K562 (cell line): ENCODE measurements around the gene UNC119. TPM values are rescaled to one million over a fixed set of nuclear protein-coding genes. Genes with fewer than 3 reads are reported as not detected.
A peak's percentile ranks its signal among the peaks of the same experiment; 100 is the strongest.

ENCODE experiments used
- AFF1 ChIP-seq, 2 experiments: fragments of 450-650 bp; IDR thresholded peaks; 2 replicates each; pipeline ENCODE4 v1.6.1; 2018; ENCODE audit warnings: mild to moderate bottlenecking in 2 of 2, low read depth in 1 of 2; ENCODE audit not compliant: partially characterized antibody in 2 of 2
- AFF4 ChIP-seq: sonication (generic); formaldehyde crosslinking; IDR thresholded peaks from 2 replicates; pipeline ENCODE4 v1.8.0; 2023; ENCODE audit warnings: mild to moderate bottlenecking, missing genetic modification reagents
- JUN ChIP-seq, 2 experiments: sonication (generic) in 1 of 2; formaldehyde crosslinking in 1 of 2; IDR thresholded peaks; 2 replicates each; pipeline versions ENCODE4 v1.6.1 to v1.8.0; 2012 to 2022; ENCODE audit warnings: borderline replicate concordance in 2 of 2, mild to moderate bottlenecking in 2 of 2, improper control_type of control experiment in 1 of 2, low read depth in 1 of 2, low read length in 1 of 2, missing genetic modification reagents in 1 of 2
- PML ChIP-seq: IDR thresholded peaks from 2 replicates; pipeline ENCODE4 v1.6.1; 2012; ENCODE audit warnings: low read length, inconsistent platforms
- RAD21 ChIP-seq, 2 experiments: fragments of 250-450 bp in 1 of 2; fragments of 450-650 bp in 1 of 2; sonication (Bioruptor Pico) in 1 of 2; formaldehyde crosslinking in 1 of 2; IDR thresholded peaks in 1 of 2; conservative IDR thresholded peaks in 1 of 2; 2 replicates each; pipeline versions ENCODE4 v1.4.0 to v1.8.0; 2020 to 2022; ENCODE audit warnings: mild to moderate bottlenecking in 2 of 2, moderate library complexity in 1 of 2
- RBM34 ChIP-seq: fragments of 200-400 bp; formaldehyde crosslinking; IDR thresholded peaks from 2 replicates; pipeline ENCODE4 v1.6.1; 2018; ENCODE audit warnings: low read length, borderline replicate concordance; ENCODE audit not compliant: insufficient read depth
- SAFB ChIP-seq: fragments of 200-400 bp; formaldehyde crosslinking; IDR thresholded peaks from 2 replicates; pipeline ENCODE4 v1.6.1; 2017; ENCODE audit warnings: low read depth, low read length, borderline replicate concordance
- TFAP4 ChIP-seq: sonication (generic); formaldehyde crosslinking; IDR thresholded peaks from 2 replicates; pipeline ENCODE4 v1.8.0; 2022; ENCODE audit warnings: missing genetic modification reagents, mild to moderate bottlenecking, moderate library complexity, borderline replicate concordance
- ZNF12 ChIP-seq: sonication (generic); formaldehyde crosslinking; IDR thresholded peaks from 2 replicates; pipeline ENCODE4 v1.4.0; 2020; ENCODE audit warnings: mild to moderate bottlenecking, missing genetic modification reagents
- ZNF431 ChIP-seq: sonication (generic); formaldehyde crosslinking; IDR thresholded peaks from 2 replicates; pipeline ENCODE4 v1.8.0; 2022; ENCODE audit warnings: mild to moderate bottlenecking, missing genetic modification reagents
- ZNF507 ChIP-seq: conservative IDR thresholded peaks from 2 replicates; pipeline ENCODE4 v1.6.1; 2017; ENCODE audit warnings: missing genetic modification characterization, missing compliant biosample characterization
- ZNF639 ChIP-seq, 2 experiments: fragments of 200-800 bp in 1 of 2; sonication (Bioruptor generic) in 1 of 2; sonication (generic) in 1 of 2; formaldehyde crosslinking in 1 of 2; IDR thresholded peaks in 1 of 2; conservative IDR thresholded peaks in 1 of 2; 2 replicates each; pipeline versions ENCODE4 v1.5.0 to v1.6.1; 2016 to 2020; ENCODE audit warnings: missing compliant biosample characterization in 1 of 2, missing genetic modification characterization in 1 of 2, missing genetic modification reagents in 1 of 2
- polyA plus RNA-seq, 8 experiments: library from polyadenylated mRNA; depleted of rRNA in 4 of 8; stranded (reverse) in 5 of 8; unstranded in 3 of 8; fragments of >200 nt; fragmentation: Nextera tagmentation in 2 of 8; fragmentation: Illumina TruSeq in 1 of 8; extraction: Ambion mirVana in 2 of 8; extraction: Trizol in 1 of 8; gene quantifications; 2 replicates each; pipeline versions ENCODE4 v1.2.1 to v1.2.3, GENCODE V29; 2011 to 2014; ENCODE audit warnings: inconsistent platforms in 1 of 8, missing spikeins in 1 of 8
- total RNA-seq, 7 experiments: library from RNA; depleted of rRNA in 6 of 7; stranded (reverse); fragments of >200 nt in 6 of 7; fragmentation: Illumina TruSeq in 2 of 7; extraction: Trizol in 2 of 7; gene quantifications; 2 replicates each; pipeline versions ENCODE4 v1.2.1 to v1.2.3, GENCODE V29; 2011 to 2021; ENCODE audit warnings: low replicate concordance in 1 of 7

The UNC119 gene
- total and polyA plus RNA-seq, 9 of the 15 experiments (the other 6 are each of a cell fraction or from before 2014, with no cell fraction given), result 0.37 to 47.7 (median 16.3) TPM

- peak; percentile 50; the same call in 1 of the 2 replicates for TF ChIP-seq TFAP4 (CRISPR knock-in tag)
- no peak for TF ChIP-seq ZNF431 (CRISPR knock-in tag)
- no peak for TF ChIP-seq RAD21 (CRISPR knock-in tag; conservative IDR thresholded peaks at IDR 0.05 in 1 of 2, IDR thresholded peaks at IDR 0.05 in 1 of 2)
- TF ChIP-seq ZNF507 (tag), result no peak
- TF ChIP-seq JUN (IDR thresholded peaks at IDR 0.05; ENCODE audit: borderline replicate concordance, low read depth, low read length), result no peak; the same call in 1 of the 2 replicates
- no peak for TF ChIP-seq JUN (CRISPR knock-in tag; IDR thresholded peaks at IDR 0.05; ENCODE audit: borderline replicate concordance)
- TF ChIP-seq ZNF12, result no peak
- TF ChIP-seq RBM34, result no peak
- peak; percentile 51; the same call in 1 of the 2 replicates for TF ChIP-seq PML
- TF ChIP-seq AFF4 (CRISPR knock-in tag), result no peak
- peak in 1 of 2 experiments; percentile 43; a peak in 1 of 4 replicates for TF ChIP-seq ZNF639 (CRISPR knock-in tag; conservative IDR thresholded peaks at IDR 0.05 in 1 of 2, IDR thresholded peaks at IDR 0.05 in 1 of 2)
- TF ChIP-seq SAFB, result no peak
- TF ChIP-seq AFF1 (IDR thresholded peaks at IDR 0.05; ENCODE audit: low read depth in 1 of 2, partially characterized antibody in 2 of 2), result no peak
Measured at GRCh38 chr17:28576758-28577465, 24.5 kb upstream of the UNC119 start, which contains the start of gene ALDOC (continued).
